DMS153 (cell line): ENCODE data around the gene OR5AS1.
A peak's percentile ranks its signal among the peaks of the same experiment; 100 is the strongest.
"Not testable (repeated sequence)": the region's sequence is repeated elsewhere in the genome, so short reads cannot be mapped to it uniquely, and the experiment has no call there.

Experiments used
- DNase-seq: peaks from one replicate; lab custom pipeline; 2025; lab: John Stamatoyannopoulos, UW

The OR5AS1 gene

GRCh38 chr11:56027354-56027753 is at the start of gene OR5AS1:
Gene OR5AS1 (plus strand): TSS chr11:56027654. CDS start chr11:56030419, 2,765 bp downstream.
- DNase-seq = no peak

GRCh38 chr11:55994525-55994924 is 32.9 kb upstream of the OR5AS1 start, which contains the start of gene OR5F1:
Gene OR5F1 (minus strand): TSS chr11:55994625. CDS start chr11:55994625, 0 bp downstream.
- DNase-seq = no peak

GRCh38 chr11:56010716-56011115 is 16.7 kb upstream of the OR5AS1 start:
- DNase-seq = no peak

GRCh38 chr11:56013805-56014204 is 13.6 kb upstream of the OR5AS1 start:
- no peak for DNase-seq

- no peak for DNase-seq
These were observed 18.1 kb downstream of the OR5AS1 start for GRCh38 chr11:56045538-56045937.

GRCh38 chr11:56048480-56048879 is 21.0 kb downstream of the OR5AS1 start:
- no peak for DNase-seq

GRCh38 chr11:56049487-56049886 is 22.0 kb downstream of the OR5AS1 start:
- DNase-seq = no peak

GRCh38 chr11:56056366-56056765 is 28.9 kb downstream of the OR5AS1 start:
- DNase-seq = not testable (repeated sequence)

- peak; percentile 26 for DNase-seq
These were observed 30.3 kb downstream of the OR5AS1 start for GRCh38 chr11:56057661-56058237.

- DNase-seq = not testable (repeated sequence)
These were observed 30.9 kb downstream of the OR5AS1 start for GRCh38 chr11:56058260-56058780.

- DNase-seq = no peak
These were observed 39.5 kb downstream of the OR5AS1 start for GRCh38 chr11:56066980-56067379.
